ENCODE measurements around the gene HDAC6. TPM values are rescaled to one million over a fixed set of nuclear protein-coding genes. Genes with fewer than 3 reads are reported as not detected.

Gene HDAC6
- total and polyA plus RNA-seq, 2 donors (not counting 3 experiments of a cell fraction or from before 2014, with no cell fraction given), result 43.7 to 58.4 TPM

DNA sequence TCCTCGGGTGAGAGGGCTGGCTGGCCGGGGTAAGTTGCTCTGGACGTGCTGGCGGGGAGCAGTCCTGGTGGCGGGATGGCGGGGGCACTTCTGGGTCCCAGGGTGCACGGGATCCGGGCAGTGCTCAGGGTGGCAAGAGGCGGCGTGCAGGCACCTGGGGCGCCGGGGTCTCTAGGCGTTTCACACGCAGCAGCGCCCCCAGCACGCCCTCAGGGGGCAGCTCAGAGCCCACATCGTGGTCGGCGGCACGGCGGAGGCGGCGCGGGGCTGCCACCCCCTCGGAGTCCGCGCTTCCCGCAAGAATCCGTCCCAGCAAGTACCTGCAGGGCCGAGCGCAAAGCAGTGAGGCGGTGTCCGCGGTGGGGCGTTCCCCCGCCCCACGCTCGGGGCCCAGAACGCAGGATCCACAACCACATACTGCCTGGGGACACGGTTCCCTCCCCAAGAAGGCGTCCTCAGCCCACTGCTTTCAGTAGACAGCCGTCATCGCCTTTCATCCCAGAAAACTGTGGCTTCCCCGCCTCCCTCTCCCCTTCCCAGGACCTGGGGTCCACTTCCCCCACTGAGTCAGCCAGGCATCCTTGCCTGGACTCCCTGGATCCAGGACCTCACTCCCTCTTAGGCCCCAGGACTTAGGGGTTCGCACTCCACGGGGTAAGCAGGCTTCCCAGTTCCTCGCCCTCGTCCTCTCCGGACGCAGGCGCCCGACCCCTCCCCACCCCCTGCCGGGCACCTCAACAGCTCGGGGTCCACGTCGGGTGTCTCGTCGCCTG, 29.5 kb downstream of the HDAC6 start:
- ChIA-PET POLR2A (no interaction called here), CTCF (no interaction called here)
- no peaks in the 10 kb centered on the region for H3K36me3 ChIP-seq (ENCODE audit: control insufficient read depth in 2 of 2, extremely low read depth in 1 of 2, insufficient read depth in 2 of 2, low read length in 2 of 2)
- H2AFZ ChIP-seq (ENCODE audit: low read depth, low read length), result no peak overlapping the region
- no peaks in the 10 kb centered on the region for H3K4me1 ChIP-seq (ENCODE audit: control insufficient read depth, extremely low read depth, insufficient read depth, low read length)
- no peak overlapping the region for H3K9ac ChIP-seq (replicated peaks; ENCODE audit: extremely low read depth, insufficient read depth, low read length)
- no peaks in the 10 kb centered on the region for H4K20me1 ChIP-seq (replicated peaks; ENCODE audit: control insufficient read depth, extremely low read depth, insufficient read depth, low read length)
- no peak for TF ChIP-seq MYC (IDR thresholded peaks at IDR 0.05; ENCODE audit: low read depth, low read length)
- TF ChIP-seq EZH2 (IDR thresholded peaks at IDR 0.05; ENCODE audit: borderline replicate concordance, low read depth, low read length, severe bottlenecking), result peak; percentile 70
- H3K9me1 ChIP-seq (replicated peaks; ENCODE audit: control insufficient read depth, extremely low read depth, insufficient read depth, low read length), result no peaks in the 10 kb centered on the region
- H3K9me3 ChIP-seq (replicated peaks; ENCODE audit: control insufficient read depth, insufficient read depth, low read length), result no peaks in the 10 kb centered on the region
- DNase-seq (ENCODE audit: low read depth, low spot score) (no peak), FAIRE-seq (no peak)
- H3K27ac ChIP-seq (ENCODE audit: insufficient read depth, low read depth, low read length), result no peak overlapping the region
- no peak overlapping the region for H3K4me2 ChIP-seq (ENCODE audit: insufficient read depth, low read length)
- no peak overlapping the region for H3K4me3 ChIP-seq (replicated peaks in 1 of 3; ENCODE audit: insufficient read depth in 1 of 3, low read depth in 1 of 3, low read length in 3 of 3)
- dilution Hi-C loops (cut with MboI; ENCODE audit: extremely low pct_ligation_motif_present, low sequenced_read_pairs), result no loop called here
- H3K79me2 ChIP-seq (ENCODE audit: control insufficient read depth, insufficient read depth, low read length), result no peaks in the 10 kb centered on the region
- intact Hi-C loops (cut with micrococcal nuclease), result no loop called here
- no TSS peak for BruUV-seq (replicated peaks)
- H3K27me3 ChIP-seq (ENCODE audit: control insufficient read depth in 2 of 2, insufficient read depth in 2 of 2, low read length in 2 of 2), result peaks cover 43 to 62% of the 10 kb centered on the region in 2 experiments

DNA sequence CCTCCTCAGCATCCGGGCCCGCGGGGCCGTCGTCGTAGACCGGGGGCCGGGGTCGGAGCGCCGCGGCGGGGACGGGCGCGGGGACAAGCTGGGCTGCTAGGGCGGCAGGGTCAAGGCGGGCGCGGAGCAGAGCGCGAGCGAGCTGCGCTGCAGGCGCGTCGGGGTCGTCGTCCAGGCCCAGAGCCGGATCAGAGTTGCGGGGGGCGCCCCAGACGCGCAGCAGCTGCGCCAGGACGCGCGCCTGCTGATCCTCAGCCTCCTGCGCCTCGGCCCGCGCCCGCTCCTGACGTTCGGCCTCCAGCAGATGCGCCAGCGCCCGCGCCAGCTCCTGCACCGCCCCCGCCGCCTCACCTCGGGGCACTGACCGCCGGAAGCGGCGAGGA, 30.0 kb downstream of the HDAC6 start:
- H3K27me3 ChIP-seq (ENCODE audit: control insufficient read depth in 2 of 2, insufficient read depth in 2 of 2, low read length in 2 of 2), result peaks cover 43 to 57% of the 10 kb centered on the region in 2 experiments
- POLR2A ChIA-PET, result no interaction called here
- TF ChIP-seq EZH2 (IDR thresholded peaks at IDR 0.05; ENCODE audit: borderline replicate concordance, low read depth, low read length, severe bottlenecking) (peak; percentile 64), FOS (IDR thresholded peaks at IDR 0.05; ENCODE audit: borderline replicate concordance, insufficient read depth, low read length) (no peak), GATA2 (IDR thresholded peaks at IDR 0.05; ENCODE audit: insufficient read depth, insufficient read length, low read depth, low read length) (no peak), POLR2A (IDR thresholded peaks at IDR 0.05; ENCODE audit: low read depth, low read length) (no peak)
- TF ChIP-seq, protein P1, sequence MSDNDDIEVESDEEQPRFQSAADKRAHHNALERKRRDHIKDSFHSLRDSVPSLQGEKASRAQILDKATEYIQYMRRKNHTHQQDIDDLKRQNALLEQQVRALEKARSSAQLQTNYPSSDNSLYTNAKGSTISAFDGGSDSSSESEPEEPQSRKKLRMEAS (IDR thresholded peaks at IDR 0.05; ENCODE audit: insufficient read depth, insufficient read length), result no peak
- CTCF ChIA-PET, result no interaction called here
- BruUV-seq (replicated peaks), result no TSS peak
- intact Hi-C loops (cut with micrococcal nuclease) (no loop called here), dilution Hi-C loops (cut with MboI; ENCODE audit: extremely low pct_ligation_motif_present, low sequenced_read_pairs) (no loop called here)
- H3K79me2 ChIP-seq (ENCODE audit: control insufficient read depth, insufficient read depth, low read length), result no peaks in the 10 kb centered on the region
- no peaks in the 10 kb centered on the region for H3K36me3 ChIP-seq (ENCODE audit: control insufficient read depth in 2 of 2, extremely low read depth in 1 of 2, insufficient read depth in 2 of 2, low read length in 2 of 2)
- no peaks in the 10 kb centered on the region for H3K9me3 ChIP-seq (replicated peaks; ENCODE audit: control insufficient read depth, insufficient read depth, low read length)
- H2AFZ ChIP-seq (ENCODE audit: low read depth, low read length), result no peak overlapping the region
- FAIRE-seq (no peak), DNase-seq (ENCODE audit: low read depth, low spot score) (no peak)
- no peak overlapping the region for H3K4me2 ChIP-seq (ENCODE audit: insufficient read depth, low read length)
- H3K9ac ChIP-seq (replicated peaks; ENCODE audit: extremely low read depth, insufficient read depth, low read length), result no peak overlapping the region
- no peak overlapping the region for H3K27ac ChIP-seq (ENCODE audit: insufficient read depth, low read depth, low read length)
- no peak overlapping the region for H3K4me3 ChIP-seq (replicated peaks in 1 of 3; ENCODE audit: insufficient read depth in 1 of 3, low read depth in 1 of 3, low read length in 3 of 3)
- no peaks in the 10 kb centered on the region for H4K20me1 ChIP-seq (replicated peaks; ENCODE audit: control insufficient read depth, extremely low read depth, insufficient read depth, low read length)
- no peaks in the 10 kb centered on the region for H3K4me1 ChIP-seq (ENCODE audit: control insufficient read depth, extremely low read depth, insufficient read depth, low read length)
- H3K9me1 ChIP-seq (replicated peaks; ENCODE audit: control insufficient read depth, extremely low read depth, insufficient read depth, low read length), result no peaks in the 10 kb centered on the region
